ENCODE data around the gene CD2BP2.

The CD2BP2 gene

DNA sequence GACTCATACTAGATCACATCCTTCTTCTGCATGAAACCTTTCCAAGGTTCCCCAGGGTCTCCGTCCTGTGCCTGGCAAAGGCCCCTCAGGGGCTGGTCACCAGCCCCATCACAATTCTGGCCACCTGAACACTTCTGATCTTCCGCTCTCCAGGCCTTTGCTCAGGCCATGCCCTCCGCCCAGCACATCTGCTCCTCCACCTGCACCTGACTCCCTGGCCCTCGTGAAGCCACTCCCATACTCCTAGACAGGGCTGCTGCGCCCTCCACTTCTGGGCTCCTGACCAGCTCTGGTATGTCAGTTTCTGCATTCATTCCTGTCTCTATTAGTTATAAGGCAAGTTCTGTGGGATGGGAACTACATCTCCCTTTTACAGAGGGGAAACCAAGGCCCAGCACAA lies 17.6 kb upstream of the CD2BP2 start:
- Histone ChIP-seq H3K4me1 (ENCODE audit: low read length) (peaks cover 19% of the 10 kb centered on the region), H3K9ac (ENCODE audit: low read length) (no peak overlapping the region), H3K4me2 (ENCODE audit: low read depth, low read length) (no peak overlapping the region), H3K27ac (ENCODE audit: low read length) (no peak overlapping the region), H3K9me2 (replicated peaks; ENCODE audit: insufficient read depth, low read length) (no peaks in the 10 kb centered on the region), H3K36me3 (replicated peaks; ENCODE audit: insufficient read depth, low read length) (no peaks in the 10 kb centered on the region), H3K27me3 (replicated peaks; ENCODE audit: insufficient read depth, low read length) (no peaks in the 10 kb centered on the region), H3K79me2 (ENCODE audit: low read length) (peaks cover 22% of the 10 kb centered on the region), H4K20me1 (ENCODE audit: insufficient read depth, low read length) (peaks cover 11% of the 10 kb centered on the region), H3K4me3 (ENCODE audit: low read length) (no peak overlapping the region), H2AFZ (ENCODE audit: low read length) (no peak overlapping the region), H3K9me3 (replicated peaks; ENCODE audit: insufficient read depth, low read length) (no peaks in the 10 kb centered on the region), H3F3A (ENCODE audit: insufficient read depth, low read length) (peaks cover 20% of the 10 kb centered on the region)
- TF ChIP-seq EZH2phosphoT487 (IDR thresholded peaks at IDR 0.05; ENCODE audit: low read length) = no peak
- DNase-seq = no peak

DNA sequence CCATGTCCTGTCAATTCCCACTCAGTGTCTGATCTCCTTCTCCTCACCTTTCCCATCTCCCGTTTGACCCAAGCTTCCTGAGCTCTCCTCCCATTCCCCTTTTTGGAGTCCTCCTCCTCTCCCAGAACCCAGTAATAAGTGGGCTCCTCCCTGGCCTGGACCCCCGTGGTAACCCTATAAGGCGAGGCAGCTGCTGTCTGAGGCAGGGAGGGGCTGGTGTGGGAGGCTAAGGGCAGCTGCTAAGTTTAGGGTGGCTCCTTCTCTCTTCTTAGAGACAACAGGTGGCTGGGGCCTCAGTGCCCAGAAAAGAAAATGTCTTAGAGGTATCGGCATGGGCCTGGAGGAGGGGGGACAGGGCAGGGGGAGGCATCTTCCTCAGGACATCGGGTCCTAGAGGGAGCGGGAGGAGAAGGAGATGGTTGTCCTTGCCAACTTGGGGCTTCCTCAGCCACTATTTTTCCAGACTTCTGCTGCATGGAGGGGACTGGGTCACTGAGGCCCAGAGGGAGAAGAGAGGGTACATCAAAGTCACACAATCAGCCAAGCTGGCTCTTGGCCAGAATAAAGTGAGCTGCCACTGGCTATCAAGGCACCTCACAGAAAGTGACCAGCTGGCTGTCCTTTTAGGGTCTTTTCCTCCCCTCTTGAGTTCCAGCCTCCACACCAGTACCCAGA lies 17.1 kb upstream of the CD2BP2 start:
- Histone ChIP-seq H3K4me1 (ENCODE audit: low read length) (peaks cover 19% of the 10 kb centered on the region), H3K9me2 (replicated peaks; ENCODE audit: insufficient read depth, low read length) (no peaks in the 10 kb centered on the region), H3F3A (ENCODE audit: insufficient read depth, low read length) (peaks cover 15% of the 10 kb centered on the region), H3K27me3 (replicated peaks; ENCODE audit: insufficient read depth, low read length) (no peaks in the 10 kb centered on the region), H3K9me3 (replicated peaks; ENCODE audit: insufficient read depth, low read length) (no peaks in the 10 kb centered on the region), H3K9ac (ENCODE audit: low read length) (no peak overlapping the region), H3K79me2 (ENCODE audit: low read length) (peaks cover 27% of the 10 kb centered on the region), H2AFZ (ENCODE audit: low read length) (peak overlapping the region; percentile 35; the same call in 1 of the 2 replicates), H3K36me3 (replicated peaks; ENCODE audit: insufficient read depth, low read length) (no peaks in the 10 kb centered on the region), H3K27ac (ENCODE audit: low read length) (no peak overlapping the region), H4K20me1 (ENCODE audit: insufficient read depth, low read length) (peaks cover 13% of the 10 kb centered on the region), H3K4me2 (ENCODE audit: low read depth, low read length) (peak overlapping the region; percentile 93; the same call in 1 of the 2 replicates), H3K4me3 (ENCODE audit: low read length) (no peak overlapping the region)
- DNase-seq = no peak
- TF ChIP-seq EZH2phosphoT487 (IDR thresholded peaks at IDR 0.05; ENCODE audit: low read length) (no peak), EZH2 (optimal IDR thresholded peaks at IDR 0.05; ENCODE audit: low read depth, low read length) (no peak), CTCF (IDR thresholded peaks at IDR 0.05; ENCODE audit: low read length) (no peak)

DNA sequence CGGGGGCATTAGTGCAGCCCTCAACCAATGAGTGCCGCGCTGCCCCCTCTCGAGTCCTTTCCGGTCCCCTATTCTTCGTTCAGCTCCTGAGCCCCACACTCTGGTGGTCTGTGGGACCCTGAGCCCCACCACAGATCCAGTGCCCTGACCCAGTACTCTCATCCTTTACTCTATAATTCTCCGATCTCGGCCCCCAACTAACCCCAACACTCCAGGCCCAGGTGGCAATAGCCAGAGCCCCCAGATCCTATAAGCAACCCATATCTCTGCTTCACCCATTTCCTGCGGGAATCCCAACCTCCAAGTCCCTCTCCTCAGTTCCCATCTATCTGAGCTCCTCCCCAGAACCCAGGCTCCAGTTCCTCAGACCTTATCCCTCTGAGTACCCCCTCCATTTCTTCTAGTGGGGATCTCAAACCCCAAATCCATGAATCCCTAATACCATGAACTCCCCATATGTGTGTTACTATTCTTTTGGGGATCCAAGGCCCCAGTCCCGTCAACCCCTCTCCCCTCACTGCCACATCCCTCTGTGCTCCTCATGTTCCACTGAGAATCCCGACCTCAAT lies 16.2 kb upstream of the CD2BP2 start:
- Histone ChIP-seq H3K4me3 (ENCODE audit: low read length) (peak overlapping the region; percentile 60), H3K9ac (ENCODE audit: low read length) (peak overlapping the region; percentile 58), H4K20me1 (ENCODE audit: insufficient read depth, low read length) (peaks cover 13% of the 10 kb centered on the region), H3K27me3 (replicated peaks; ENCODE audit: insufficient read depth, low read length) (no peaks in the 10 kb centered on the region), H3K9me2 (replicated peaks; ENCODE audit: insufficient read depth, low read length) (no peaks in the 10 kb centered on the region), H2AFZ (ENCODE audit: low read length) (peak overlapping the region; percentile 54), H3K36me3 (replicated peaks; ENCODE audit: insufficient read depth, low read length) (no peaks in the 10 kb centered on the region), H3K4me2 (ENCODE audit: low read depth, low read length) (peak overlapping the region; percentile 93), H3K27ac (ENCODE audit: low read length) (peak overlapping the region; percentile 59; the same call in 1 of the 2 replicates), H3K9me3 (replicated peaks; ENCODE audit: insufficient read depth, low read length) (no peaks in the 10 kb centered on the region), H3K79me2 (ENCODE audit: low read length) (peaks cover 36% of the 10 kb centered on the region), H3K4me1 (ENCODE audit: low read length) (peaks cover 18% of the 10 kb centered on the region), H3F3A (ENCODE audit: insufficient read depth, low read length) (peaks cover 14% of the 10 kb centered on the region)
- no peak for DNase-seq
- TF ChIP-seq EZH2 (optimal IDR thresholded peaks at IDR 0.05; ENCODE audit: low read depth, low read length) (no peak), EZH2phosphoT487 (IDR thresholded peaks at IDR 0.05; ENCODE audit: low read length) (no peak), CTCF (IDR thresholded peaks at IDR 0.05; ENCODE audit: low read length) (no peak)
